ENCODE data around the gene TECTA.
"Not testable (repeated sequence)": the region's sequence is repeated elsewhere in the genome, so short reads cannot be mapped to it uniquely, and the experiment has no call there.

The TECTA gene

DNA sequence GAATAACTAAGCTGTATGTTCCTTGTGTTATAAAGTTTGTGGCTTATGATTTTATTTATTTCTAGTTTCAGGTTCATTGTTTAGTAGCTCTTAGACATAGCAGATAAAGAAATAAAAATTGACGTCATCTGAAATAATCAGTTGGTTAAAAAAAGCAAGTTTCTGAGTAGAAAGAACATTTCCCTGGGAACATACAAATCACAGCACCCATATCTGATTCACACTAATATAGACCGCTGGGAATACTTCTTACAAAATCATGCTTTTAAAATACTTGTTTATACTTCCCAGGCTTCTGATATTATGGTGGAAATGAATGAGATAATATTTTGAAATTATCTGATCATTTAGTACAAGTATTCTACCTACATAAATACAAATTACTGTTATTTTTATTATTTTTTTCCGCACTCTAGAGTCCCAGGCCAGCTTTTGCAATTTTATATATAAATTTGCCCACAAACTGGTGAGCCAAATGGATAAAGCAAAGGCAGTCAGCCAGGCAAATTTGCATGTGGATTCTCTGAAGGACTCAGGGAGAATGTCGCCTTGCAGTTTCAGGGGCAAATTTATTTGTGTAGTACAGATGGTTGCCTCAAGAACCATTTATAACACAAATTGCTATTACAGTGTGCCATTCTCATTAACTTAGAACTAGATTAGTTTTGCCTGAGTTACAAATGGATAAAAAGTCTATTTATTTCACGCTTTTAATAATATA, 128.6 kb downstream of the TECTA start:
- no peak for DNase-seq (ENCODE audit: low read depth in 2 of 2, low spot score in 1 of 2)

GRCh38 chr11:121231576-121232278, 130.7 kb downstream of the TECTA start:
- DNase-seq (ENCODE audit: low read depth in 2 of 2, low spot score in 1 of 2), result no peak

GRCh38 chr11:121235057-121235456, 134.0 kb downstream of the TECTA start:
- no peak for DNase-seq (ENCODE audit: low read depth in 2 of 2, low spot score in 1 of 2)

DNA sequence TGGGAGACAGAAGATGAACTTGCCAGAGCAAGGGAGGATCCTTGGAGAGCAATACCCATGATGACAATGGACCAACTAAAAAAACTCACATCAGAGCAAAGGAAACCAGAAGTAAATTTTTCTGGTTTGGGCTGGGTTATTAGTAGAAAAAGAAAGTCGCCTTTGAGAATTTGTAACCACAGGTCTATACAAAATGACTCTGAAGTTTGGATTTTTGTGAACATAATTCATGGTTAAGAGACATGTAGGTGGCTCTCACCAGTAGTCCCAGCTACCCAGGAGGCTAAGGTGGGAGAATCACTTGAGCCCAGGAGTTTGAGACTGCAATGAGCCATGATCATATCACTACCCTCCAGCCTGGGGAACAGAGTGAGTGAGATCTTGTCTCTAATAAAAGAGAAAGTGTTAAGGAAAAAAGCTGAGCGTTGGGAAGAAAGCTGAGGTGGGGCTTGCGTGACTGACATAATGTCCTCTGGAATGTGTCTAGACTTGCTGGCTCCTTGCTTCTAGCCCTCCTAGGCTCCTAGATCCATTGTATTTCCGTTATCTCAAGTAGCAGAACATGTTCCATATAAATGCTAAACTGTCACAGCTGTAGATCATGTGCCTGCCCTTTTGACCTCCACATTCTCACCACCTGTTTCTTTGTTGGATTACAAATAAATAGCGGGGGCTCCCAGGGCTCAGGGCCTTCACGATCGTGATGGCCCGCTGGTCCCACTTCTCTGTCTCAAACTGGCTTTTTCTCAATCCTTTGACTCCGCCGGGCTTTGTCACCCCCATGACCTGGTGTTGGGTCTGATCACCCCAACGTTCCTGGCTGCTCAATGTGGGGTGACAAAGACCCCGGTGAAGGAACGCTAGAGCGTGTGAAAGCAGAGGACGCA, 135.3 kb downstream of the TECTA start:
- DNase-seq (ENCODE audit: low read depth in 2 of 2, low spot score in 1 of 2), result no peak

DNA sequence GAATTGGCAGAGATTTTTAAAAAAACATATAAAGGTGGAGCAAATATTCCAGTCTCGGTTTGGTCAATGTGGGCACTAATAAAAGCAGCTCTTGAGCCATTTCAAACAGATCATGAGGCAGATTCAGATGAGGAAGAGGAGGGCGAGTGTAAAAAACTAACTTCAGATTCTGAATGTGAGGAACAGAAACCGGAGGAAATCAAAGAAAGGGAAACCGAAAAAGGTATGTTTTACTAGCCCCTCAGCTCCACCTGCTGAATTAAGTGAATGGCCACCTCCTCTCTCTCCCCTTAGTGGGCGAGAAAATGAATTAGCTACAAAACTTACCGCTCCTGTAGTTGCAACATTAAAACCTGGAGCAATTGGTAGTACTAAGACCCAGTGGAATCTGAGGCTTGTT, 136.2 kb downstream of the TECTA start:
- DNase-seq (ENCODE audit: low read depth in 2 of 2, low spot score in 1 of 2), result not testable (repeated sequence)

DNA sequence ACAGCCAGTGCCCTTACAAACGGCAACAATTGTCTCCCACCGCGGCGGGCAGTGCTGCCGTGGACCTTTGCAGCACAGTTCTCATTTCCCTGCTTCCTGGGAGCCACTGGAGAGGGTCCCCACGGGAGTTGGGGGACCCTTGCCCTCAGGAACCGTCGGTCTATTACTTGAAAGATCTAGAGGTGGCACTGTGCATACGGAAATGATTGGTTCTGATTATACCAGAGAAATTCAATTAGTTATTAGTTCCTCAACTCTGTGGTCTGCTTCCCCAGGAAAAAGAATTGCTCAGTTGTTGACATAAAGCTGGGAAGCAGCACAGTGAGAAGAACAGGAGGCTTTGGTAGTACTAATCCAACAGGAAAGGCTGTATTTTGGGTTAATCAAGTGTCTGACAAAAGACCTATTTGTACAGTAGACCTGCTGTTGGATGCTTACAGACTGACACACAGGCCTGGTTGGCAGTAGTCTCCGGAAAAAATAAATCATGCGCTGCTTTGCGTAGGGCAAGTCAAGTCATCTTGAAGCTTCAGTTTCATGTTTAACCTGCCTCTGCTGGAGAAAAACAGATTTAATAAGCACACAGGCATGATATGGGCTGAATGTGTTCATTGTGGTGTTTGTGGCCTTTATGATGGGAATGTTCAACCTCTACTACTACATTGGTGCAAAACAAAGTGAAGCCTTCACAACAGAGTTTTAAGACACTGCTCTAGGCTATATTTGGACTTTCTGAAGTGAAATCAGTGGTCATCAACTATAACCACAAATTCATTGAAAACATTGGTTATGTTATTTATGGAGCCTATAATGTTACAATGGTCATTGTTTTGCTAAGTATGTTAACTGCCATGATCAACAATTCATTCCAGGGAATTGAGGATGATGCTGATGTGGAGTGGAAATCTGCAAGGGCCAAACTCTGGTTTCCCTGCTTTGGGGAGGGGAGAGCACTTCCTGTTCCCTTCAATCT, 136.9 kb downstream of the TECTA start:
- no peak for DNase-seq (ENCODE audit: low read depth in 2 of 2, low spot score in 1 of 2)

DNA sequence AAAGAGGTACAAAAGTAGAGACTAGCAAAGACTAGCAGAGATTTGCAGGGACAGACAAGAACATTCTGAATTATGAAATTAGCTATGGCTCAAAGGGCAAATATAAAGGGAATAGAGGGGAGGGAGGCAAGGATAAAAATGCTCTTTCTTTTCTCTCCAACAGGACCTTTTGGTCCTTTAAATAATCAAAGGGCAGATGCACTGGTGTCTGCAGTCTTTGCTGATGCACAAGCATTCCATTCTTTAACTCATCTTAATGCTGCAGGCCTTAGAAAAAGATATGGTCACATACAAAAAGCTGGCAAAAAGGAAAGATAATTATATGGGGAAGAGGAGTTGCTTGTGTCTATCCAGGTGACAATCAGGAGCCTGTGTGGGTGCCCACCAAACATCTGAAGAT, 137.9 kb downstream of the TECTA start:
- no peak for DNase-seq (ENCODE audit: low read depth in 2 of 2, low spot score in 1 of 2)

DNA sequence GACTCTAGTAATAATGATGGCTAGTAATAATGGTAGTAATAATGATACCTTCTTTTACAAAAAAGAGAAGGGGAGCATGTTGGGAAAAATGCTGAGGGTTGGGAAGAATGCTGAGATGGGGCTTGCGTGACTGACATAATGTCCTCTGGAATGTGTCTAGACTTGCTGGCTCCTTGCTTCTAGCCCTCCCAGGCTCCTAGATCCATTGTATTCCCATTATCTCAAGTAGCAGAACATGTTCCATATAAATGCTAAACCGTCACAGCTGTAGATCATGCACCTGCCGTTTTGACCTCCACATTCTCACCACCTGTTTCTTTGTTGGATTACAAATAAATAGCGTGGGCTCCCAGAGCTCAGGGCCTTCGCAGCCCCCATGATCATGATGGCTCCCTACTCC, 139.0 kb downstream of the TECTA start:
- not testable (repeated sequence) for DNase-seq (ENCODE audit: low read depth in 2 of 2, low spot score in 1 of 2)

- DNase-seq (ENCODE audit: low read depth in 2 of 2, low spot score in 1 of 2), result no peak
Observed at GRCh38 chr11:121240650-121241303, 139.7 kb downstream of the TECTA start.

Measured in stimulated activated CD8-positive, alpha-beta memory T cell treated with anti-CD3 and anti-CD28 coated beads, Interleukin-4, amount 100 ng/mL, for 1 hour (primary cell).